Nephron (organoid): Measurements from ENCODE around the gene PGS1.

Source experiments
- H3K27ac Mint-ChIP-seq, 3 experiments: 2 replicates each; pipeline ENCODE4 v1.8.0; 2020; ENCODE audit warnings: mixed read lengths in 3 of 3, mild to moderate bottlenecking in 2 of 3, moderate library complexity in 1 of 3
- H3K27me3 Mint-ChIP-seq: 2 replicates; pipeline ENCODE4 v1.8.0; 2021; ENCODE audit warnings: low read depth, mild to moderate bottlenecking, moderate library complexity, mixed read lengths
- H3K36me3 Mint-ChIP-seq: 2 replicates; pipeline ENCODE4 v1.8.0; 2020; ENCODE audit warnings: low read depth, mixed read lengths
- H3K4me1 Mint-ChIP-seq: 2 replicates; pipeline ENCODE4 v1.8.0; 2020; ENCODE audit warnings: mixed read lengths
- H3K4me3 Mint-ChIP-seq, 3 experiments: 2 replicates each; pipeline ENCODE4 v1.8.0; 2020; ENCODE audit warnings: mild to moderate bottlenecking in 3 of 3, mixed read lengths in 3 of 3, moderate library complexity in 2 of 3
- H3K9me3 Mint-ChIP-seq: 2 replicates; pipeline ENCODE4 v1.8.0; 2020; ENCODE audit warnings: mixed read lengths
- TF ChIP-seq, protein P1 (sequence below), 3 experiments: fragments of 200-600 bp; sonication (generic); IDR thresholded peaks; one replicate each; pipeline ENCODE4 v1.5.0; 2021; ENCODE audit warnings: antibody characterized with exemption in 3 of 3; ENCODE audit not compliant: unreplicated experiment in 3 of 3

Gene PGS1

DNA sequence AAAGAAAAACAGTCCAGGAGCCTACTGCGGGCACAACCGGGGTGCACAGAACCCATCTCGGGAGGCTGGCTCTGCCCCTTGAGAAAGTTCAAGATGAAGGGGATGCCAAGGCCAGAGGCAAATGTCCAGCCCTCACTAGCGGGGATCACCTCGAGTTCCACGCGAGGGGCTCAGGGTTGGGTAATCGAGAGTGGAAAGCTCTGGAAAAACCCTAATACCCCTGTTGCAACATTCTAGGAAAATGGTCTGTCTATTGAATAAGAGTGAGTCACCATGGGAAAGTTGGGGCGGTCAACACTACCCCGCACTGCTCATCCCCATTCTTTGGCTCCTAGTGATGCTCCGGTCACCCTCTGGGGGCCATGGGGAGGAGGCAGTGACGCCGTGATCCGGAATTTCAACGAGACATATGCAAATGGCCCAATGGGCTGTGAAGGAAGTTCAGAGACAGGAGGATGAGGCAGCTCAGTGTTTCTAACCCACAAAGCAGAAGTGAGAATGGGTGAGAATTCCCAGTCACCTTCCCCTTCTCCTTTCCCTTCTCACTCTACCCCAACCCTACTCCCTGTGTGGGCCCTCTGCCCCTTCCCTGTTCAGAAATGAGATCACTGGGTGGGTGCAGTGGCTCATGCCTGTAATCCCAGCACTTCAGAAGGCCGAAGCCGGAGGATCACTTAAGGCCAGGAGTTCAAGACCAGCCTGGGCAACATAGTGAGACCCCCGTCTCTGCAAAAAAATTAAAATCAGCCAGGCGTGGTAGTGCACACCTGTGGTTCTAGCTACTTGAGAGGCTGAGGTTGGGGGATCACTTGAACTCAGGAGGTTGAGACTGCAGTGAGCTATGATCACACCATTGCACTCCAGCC is 41.0 kb upstream of the PGS1 start:
- Mint-ChIP-seq H3K36me3 (no peaks in the 10 kb centered on the region), H3K4me1 (peaks cover 19% of the 10 kb centered on the region)

DNA sequence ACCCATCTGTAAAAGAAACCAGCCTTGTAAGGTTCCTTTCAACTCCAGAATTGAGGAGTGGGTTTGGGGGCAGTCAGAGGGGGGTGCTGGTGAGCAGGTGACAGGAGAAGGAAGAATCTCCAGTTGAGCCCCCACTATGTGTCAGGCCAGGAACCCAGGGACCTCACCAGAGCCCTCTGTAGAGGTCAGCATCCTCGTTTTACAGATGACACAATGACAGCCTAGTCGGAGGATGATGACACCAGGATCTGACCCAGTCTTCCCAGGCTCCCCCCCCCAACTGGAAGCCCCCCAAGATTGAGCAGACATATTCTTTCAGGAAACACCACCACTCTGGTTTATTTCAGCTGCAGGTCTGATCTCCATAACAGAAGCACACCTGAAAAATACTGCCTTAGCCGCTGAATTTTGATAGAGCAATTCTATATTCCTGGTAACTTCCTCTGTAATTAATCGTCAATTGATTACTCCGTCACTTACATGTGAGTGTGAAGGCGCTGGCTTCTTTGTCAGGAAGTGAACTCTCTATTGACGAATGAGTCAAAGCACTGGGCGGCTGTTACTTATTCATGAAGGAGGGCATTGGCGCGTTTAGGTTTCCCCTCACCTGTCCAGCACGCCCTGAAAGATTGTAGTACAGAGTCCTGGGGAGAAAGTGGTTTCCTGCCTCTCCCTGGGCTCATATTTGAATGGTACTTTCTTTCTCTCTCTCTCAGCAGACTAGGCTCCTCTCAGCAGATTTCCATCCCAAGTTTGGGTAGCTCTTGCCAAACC is 39.8 kb upstream of the PGS1 start:
- Mint-ChIP-seq H3K27ac (peak overlapping the region in 2 of 3 experiments; percentile 59 to 66), H3K27me3 (peaks cover 8% of the 10 kb centered on the region), H3K9me3 (no peaks in the 10 kb centered on the region), H3K36me3 (no peaks in the 10 kb centered on the region), H3K4me1 (peaks cover 22% of the 10 kb centered on the region), H3K4me3 (peak overlapping the region in 2 of 3 experiments; percentile 5 to 30)
- TF ChIP-seq, protein P1, sequence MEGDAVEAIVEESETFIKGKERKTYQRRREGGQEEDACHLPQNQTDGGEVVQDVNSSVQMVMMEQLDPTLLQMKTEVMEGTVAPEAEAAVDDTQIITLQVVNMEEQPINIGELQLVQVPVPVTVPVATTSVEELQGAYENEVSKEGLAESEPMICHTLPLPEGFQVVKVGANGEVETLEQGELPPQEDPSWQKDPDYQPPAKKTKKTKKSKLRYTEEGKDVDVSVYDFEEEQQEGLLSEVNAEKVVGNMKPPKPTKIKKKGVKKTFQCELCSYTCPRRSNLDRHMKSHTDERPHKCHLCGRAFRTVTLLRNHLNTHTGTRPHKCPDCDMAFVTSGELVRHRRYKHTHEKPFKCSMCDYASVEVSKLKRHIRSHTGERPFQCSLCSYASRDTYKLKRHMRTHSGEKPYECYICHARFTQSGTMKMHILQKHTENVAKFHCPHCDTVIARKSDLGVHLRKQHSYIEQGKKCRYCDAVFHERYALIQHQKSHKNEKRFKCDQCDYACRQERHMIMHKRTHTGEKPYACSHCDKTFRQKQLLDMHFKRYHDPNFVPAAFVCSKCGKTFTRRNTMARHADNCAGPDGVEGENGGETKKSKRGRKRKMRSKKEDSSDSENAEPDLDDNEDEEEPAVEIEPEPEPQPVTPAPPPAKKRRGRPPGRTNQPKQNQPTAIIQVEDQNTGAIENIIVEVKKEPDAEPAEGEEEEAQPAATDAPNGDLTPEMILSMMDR (IDR thresholded peaks at IDR 0.05; ENCODE audit: unreplicated experiment in 3 of 3) = no peak

More for the DNA sequence above, 41.0 kb upstream of the PGS1 start:
- H3K9me3 Mint-ChIP-seq = no peaks in the 10 kb centered on the region
- no peak overlapping the region for H3K4me3 Mint-ChIP-seq
- TF ChIP-seq, protein P1 (IDR thresholded peaks at IDR 0.05; ENCODE audit: unreplicated experiment in 3 of 3) = no peak
- H3K27ac Mint-ChIP-seq = peak overlapping the region in 1 of 3 experiments; percentile 46
- H3K27me3 Mint-ChIP-seq = peaks cover 8% of the 10 kb centered on the region

DNA sequence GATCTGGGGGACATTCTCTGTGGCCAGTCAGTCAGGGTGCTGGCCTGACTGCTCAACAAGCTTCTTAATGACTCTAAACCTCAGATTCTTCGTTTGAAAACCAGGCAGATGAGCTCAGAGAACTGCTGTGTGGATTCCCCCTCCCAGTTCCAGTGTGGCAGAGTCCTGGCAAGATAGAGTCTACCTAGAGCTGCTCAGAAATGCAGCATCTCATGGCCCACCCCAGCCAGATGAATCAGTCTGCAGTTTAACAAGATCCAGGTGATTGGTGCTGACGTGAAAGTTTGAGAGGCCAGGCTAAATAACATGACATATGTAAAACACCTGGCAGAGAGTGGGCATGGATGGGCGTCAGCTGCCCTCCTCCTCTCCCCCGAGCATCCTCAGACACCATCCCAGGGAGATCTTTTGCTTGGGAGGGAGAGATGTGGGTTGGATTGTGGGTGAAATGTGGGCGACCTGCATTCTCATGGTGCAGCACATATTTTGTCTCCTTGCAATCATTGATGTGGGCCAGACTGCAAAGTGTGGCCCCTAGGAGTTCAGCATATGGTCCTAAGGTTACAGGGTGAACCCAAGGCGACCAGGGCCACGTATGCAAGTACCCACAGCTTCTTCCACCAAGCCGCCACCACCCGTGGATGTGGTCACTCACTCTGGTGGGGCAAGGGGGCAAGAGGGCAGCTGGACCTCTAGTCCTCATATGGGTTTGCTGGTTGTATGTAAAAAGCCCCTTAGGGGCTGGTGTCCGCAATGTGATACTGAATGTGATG is 38.1 kb upstream of the PGS1 start:
- Mint-ChIP-seq H3K4me3 (peak overlapping the region; percentile 69 to 80 (median 72)), H3K4me1 (peaks cover 27% of the 10 kb centered on the region), H3K27ac (peak overlapping the region; percentile 5 to 81 (median 59)), H3K9me3 (no peaks in the 10 kb centered on the region), H3K27me3 (peaks cover 4% of the 10 kb centered on the region), H3K36me3 (no peaks in the 10 kb centered on the region)
- TF ChIP-seq, protein P1 (IDR thresholded peaks at IDR 0.05; ENCODE audit: unreplicated experiment in 3 of 3) = no peak

DNA sequence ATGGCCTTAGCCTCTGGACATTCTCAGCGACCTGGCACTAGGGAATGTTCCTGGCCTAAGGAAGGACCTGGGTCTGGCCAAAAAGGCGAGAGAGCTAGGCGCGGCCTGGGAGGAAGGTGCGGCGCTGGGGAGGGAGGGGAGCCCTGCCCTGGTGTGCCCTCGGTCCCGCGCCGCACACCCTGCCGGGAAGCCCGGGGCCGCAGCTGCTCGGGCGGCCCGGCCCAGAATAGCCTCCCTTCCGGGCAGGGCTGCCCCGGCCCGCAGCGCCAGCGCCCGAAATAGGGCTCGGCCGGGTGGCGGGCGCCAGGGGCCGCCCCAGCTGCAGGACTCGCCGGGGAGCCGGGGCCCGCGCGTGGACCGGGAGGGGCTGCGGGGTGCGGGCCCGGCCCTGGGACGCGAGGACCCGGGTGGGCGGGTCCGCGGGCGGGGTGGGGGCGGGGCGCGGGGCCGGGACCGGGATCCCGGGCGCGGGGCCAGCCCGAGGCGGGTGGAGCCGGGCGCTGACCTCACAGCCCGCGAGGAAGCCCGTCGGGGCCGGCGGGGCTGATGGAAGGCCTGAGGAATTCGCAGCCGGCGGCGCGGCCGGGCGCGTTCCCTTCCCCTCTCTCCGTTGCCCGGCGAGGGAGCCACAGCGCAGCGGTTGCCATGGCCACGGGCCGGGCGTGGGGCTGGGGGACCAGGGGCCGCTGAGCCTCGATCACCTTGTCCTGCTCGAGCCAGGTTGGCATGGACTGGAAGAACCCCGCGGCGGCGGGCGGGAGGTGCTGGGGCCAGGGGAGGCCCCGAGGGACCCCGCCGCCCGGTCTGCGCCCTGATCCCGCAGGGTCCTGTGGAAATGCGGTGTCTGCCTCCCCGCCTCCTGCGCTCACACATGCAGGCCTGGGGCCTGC is 36.6 kb upstream of the PGS1 start:
- Mint-ChIP-seq H3K36me3 (no peaks in the 10 kb centered on the region), H3K4me1 (peaks cover 31% of the 10 kb centered on the region), H3K9me3 (no peaks in the 10 kb centered on the region), H3K27ac (no peak overlapping the region), H3K27me3 (peaks cover 4% of the 10 kb centered on the region), H3K4me3 (peak overlapping the region in 1 of 3 experiments; percentile 38)
- TF ChIP-seq, protein P1 (IDR thresholded peaks at IDR 0.05; ENCODE audit: unreplicated experiment in 3 of 3) = no peak
